GM19324 (cell line): ENCODE results near the gene CBFB.
"Not testable (repeated sequence)": the region's sequence is repeated elsewhere in the genome, so short reads cannot be mapped to it uniquely, and the experiment has no call there.

ENCODE experiments used
- ATAC-seq: cut with Tn5 transposase; IDR thresholded peaks from one replicate; pipeline ENCODE4 v1.9.1; 2021; ENCODE audit warnings: mild to moderate bottlenecking, moderate library complexity; ENCODE audit not compliant: unreplicated experiment, low FRiP score

Gene CBFB

DNA sequence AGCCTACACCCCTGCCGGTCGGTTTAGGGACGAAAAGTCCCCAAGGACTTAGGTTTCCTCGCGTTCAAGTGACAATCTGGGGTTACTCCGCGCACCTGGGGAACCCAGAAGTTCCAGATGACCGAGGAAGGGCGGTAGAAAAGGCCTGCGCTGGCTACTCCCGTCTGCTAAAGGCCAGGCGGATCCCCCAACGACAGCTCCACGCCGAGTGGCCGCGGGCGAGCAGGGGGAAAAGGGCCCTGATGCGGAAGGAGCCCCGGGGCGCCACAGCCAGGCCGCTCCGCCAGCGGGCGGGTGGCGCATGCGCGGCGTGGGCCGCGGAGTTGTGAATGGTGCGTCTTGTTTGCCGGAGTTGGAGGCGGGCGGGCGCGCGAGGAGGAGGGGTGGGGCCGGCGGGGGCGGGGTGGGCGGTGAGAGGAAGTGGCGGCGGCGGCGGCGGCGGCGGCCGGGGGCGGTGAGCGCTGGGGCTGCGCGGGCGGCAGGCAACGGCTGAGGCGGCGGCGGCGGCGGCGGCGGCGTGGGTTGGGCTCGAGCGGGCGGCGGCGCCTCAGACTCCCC lies at the start of gene CBFB:
Gene CBFB, plus strand, starts transcription at position 454 of the 558 bp plus-strand sequence. CDS start 259 bp downstream, outside the sequence.
- ATAC-seq, result peak; percentile 85

DNA sequence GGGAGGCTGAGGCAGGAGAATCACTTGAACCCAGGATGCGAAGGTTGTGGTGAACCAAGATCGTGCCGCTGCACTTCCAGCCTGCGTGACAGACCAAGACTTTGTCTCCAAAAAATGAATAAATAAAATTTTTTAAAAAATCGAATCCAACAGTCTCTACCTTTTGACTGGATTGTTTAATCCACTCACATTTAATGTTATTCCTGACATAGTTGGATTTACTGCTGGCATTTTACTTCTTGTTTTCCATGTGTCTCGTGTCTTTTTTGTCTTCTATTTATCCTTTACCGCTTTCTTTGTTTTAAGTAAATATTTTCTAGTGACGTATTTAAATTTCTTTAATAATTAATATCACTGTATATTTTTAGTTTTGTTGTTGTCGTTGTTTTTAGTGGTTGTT lies 45.9 kb upstream of the CBFB start:
- no peak for ATAC-seq

DNA sequence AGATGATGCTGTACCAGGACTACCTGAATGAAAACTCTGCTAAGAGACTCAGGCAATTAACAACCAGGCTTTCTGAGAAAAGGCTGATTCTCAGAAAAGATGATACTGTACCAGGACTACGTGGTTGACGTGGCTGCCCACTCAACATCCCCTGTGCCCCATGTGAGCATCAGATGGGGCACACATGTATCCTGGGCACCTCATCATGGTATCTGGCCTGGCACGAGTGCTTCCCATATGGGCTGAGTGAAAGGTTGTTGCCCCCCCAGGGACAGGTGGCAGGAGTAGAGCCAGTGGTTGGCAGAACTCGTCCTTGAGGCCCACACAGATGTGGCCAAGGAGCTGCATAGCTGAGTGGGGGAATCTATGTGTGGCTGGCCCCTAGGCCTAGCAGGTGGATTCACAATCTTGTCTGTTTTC lies 44.0 kb upstream of the CBFB start:
- ATAC-seq, result no peak

DNA sequence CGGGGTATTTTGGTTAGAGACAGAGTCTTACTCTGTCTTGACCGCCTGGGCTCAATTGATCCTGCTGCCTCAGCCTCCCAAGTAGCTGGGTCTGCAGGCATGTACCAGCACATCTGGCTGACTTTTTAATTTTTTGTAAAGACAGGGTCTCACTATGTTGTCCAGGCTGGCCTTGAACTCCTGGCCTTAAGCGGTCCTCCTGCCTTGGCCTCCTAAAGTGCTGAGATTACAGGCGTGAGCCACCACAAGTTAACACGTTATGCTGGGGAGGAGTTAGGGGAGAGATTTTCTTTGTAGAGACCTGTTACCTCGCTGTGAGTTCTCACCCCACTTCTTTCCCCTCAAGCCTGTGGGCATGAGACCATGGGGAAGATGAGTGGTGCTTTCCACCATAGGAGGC lies 42.4 kb upstream of the CBFB start:
- ATAC-seq, result no peak

DNA sequence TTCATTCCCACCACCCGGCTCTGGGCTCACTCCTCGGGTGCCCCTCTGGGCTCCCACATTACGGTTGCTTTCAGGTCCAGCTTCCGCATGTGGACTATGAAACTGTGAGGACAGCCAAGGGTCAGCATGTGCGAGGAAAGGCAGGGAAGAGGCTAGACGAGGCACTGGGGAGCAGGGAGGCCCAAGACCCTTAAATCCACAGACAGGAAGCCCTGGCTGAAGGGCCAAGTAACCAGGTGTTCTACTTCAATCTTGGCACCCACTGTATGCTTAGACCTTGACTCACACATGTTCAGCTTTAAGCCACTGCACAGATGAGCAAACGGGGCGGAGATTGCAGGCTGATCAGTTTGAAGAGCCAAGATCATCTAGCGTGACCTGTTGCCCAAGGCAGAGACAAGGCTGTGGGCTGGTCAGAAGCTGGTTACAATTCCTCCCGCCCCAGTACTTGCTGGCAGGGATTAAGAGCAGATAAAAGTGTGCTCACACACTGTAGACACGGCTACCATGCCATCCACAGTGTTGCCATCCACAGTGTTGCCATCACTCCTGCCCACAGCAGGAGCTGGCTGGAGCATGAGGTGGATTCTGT lies 40.7 kb upstream of the CBFB start, which contains the start of gene CES4A:
Gene CES4A, plus strand, starts transcription at position 393 of the 592 bp plus-strand sequence. Its CDS starts 184 bp downstream, at position 577.
- ATAC-seq, result no peak

DNA sequence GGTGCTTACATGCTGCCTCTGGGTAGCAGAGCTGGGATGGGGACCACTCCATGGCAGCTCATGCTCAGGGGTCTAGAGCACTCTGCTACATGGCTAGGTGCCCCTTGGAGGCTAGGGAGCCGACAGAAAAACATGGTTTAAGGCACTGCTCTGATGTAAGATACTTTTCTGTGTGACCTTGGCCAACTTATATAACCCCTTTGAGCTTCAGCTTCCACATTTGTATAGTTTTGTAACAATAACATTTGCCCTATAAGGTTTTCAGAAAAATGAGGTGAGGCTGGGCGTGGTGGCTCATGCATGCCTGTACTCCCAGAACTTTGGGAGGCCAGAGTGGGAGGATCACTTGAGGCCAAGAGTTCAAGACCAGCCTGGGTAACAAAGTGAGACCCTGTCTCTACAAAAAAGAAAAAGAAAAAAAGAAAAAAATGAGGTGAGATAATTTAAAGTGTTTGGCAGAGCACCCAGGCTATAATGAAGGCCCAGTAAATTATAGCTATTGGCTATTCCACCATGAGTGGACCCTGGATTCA lies 37.3 kb upstream of the CBFB start:
- no peak for ATAC-seq

DNA sequence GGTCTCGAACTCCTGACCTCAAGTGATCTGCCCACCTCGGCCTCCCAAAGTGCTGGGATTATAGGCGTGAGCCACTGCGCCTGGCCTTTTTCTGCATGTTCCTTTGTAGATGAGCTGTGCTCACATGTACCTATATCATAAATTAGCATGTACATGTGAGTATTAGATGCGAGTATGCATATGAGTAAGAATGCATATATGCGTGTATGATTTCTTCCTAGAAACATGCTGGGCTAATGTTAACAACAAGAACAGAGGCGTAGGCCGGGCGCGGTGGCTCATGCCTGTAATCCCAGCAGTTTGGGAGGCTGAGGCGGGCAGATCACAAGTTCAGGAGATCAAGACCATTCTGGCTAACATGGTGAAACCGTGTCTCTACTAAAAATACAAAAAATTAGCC lies 35.4 kb upstream of the CBFB start:
- not testable (repeated sequence) for ATAC-seq

DNA sequence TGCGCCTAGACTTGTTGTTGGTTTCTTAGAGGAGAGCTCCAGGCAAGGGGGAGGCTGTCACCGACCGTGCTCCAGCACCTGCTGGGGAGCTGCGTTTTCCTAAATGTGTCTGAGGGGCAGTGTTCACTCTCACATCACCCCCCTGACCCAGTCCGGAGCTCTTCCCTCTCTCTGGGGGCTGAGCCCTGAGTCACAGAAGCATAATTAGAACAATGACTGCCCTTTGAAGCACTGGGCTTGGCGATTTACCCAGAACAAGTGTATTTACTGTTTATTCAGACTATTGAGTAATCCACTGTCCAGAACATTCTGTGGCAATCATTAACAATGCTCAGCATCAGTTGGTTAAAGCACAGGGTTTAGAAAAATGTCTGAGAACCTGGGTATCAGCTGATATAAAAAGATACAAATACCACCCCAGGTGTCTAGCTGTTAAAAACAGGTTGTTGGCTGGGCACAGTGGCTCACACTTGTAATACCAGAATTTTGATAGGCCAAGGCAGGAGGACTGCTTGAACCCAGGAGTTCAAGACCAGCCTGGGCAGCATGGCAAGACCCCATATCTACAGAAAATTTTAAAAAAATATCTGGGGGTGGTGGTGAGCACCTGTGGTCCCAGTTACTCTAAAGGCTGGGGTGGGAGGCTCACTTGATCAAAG lies 32.5 kb upstream of the CBFB start:
- no peak for ATAC-seq

DNA sequence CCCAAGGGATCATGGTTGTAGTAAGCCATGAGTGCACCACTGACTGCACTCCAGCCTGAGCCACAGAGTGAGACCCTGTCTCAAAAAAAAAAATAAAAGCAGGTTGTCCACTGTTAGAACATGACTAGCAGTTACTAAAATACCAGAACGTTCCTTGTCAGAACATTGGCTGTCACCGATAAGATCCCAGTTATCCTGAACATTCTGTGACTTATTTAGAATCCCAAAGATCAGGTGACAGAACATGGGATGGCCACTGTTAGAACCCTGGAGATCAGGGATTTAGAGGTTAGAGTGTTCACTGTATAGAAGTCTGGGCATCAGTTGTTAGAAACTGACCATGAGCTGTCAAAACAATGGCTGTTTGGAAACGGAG lies 32.0 kb upstream of the CBFB start:
- ATAC-seq, result no peak

DNA sequence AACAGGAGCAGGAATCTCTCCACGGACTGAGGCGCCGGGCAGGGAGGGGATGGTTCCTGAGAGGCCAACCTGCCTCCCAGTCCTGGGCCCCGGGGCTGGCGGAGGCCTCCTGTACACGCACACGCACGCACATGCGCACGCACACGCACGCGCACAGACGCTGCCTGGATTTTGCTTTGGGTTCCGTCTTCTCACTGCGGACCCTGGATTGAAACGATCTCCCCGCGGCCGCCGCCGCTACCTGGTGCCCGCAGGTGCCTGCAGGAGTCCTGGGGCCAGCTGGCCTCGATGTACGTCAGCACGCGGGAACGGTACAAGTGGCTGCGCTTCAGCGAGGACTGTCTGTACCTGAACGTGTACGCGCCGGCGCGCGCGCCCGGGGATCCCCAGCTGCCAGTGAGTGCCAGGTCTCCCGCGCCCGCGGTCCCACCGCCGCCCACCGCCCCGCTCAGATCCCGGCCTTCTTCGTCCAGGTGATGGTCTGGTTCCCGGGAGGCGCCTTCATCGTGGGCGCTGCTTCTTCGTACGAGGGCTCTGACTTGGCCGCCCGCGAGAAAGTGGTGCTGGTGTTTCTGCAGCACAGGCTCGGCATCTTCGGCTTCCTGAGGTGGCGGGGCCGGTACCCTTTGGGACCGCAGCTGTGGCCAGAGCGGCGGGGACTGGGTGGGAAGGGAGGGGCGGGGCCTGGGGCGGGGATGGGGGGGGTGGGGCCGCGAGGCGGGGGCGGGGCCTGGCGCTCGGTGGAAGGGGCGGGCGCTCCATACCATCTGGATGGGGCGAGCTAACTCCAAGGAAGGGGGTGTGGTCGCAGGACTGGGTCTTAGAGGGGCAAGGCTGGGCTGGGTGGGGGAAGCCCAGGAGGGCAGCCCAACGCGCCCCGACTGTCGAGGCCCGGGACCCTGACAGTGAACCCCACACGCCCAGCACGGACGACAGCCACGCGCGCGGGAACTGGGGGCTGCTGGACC lies 28.3 kb upstream of the CBFB start:
- no peak for ATAC-seq

DNA sequence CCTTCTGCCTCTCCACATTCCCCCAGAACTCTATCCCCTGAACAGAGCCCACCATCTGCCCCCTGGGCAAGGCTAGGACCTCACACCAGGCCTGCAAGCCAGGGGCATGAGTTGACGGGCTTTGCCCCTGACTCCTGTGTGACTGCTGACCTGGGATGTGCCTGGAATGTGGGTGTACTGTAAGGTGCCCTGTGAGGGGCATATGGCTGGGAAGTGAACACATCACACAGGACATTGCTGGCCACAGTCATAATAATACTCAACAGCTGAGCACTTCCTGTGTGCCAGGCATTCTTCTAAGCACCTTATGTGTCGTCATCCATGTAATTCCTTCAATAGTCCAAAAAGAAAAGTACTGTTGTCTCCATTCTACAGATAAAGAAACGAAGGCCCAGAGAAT lies 27.2 kb upstream of the CBFB start:
- ATAC-seq, result no peak

DNA sequence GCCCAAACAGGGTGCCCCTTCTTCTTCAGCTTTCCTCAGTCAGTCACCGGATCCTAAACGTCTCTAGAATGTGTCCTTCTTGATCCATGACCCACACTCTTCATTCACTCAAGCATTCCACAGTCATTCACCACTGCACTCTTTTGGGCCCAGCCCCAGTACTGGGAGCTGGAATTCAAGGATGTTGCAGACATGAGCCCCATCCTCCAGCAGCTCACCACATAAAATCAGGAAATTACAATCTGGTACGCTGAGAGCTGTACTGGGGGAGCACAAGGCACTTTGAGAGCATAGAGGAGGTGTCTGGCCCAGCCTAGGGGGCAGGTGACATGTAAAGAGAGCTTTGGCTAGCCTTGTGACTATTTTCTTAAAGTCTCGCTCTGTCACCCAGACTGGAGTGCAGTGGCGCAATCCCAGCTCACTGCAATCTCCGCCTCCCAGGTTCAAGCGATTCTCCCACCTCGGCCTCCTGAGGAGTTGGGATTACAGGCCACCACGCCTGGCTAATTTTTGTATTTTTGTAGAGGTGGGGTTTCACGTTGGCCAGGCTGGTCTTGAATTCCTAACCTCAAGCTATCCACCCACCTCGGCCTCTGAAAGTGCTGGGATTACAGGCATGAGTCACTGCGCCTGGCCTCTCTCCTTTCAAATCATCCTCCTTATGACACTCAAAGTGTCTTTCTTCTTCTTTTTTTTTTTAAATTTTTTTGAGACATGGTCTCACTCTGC lies 21.9 kb upstream of the CBFB start:
- ATAC-seq, result no peak

DNA sequence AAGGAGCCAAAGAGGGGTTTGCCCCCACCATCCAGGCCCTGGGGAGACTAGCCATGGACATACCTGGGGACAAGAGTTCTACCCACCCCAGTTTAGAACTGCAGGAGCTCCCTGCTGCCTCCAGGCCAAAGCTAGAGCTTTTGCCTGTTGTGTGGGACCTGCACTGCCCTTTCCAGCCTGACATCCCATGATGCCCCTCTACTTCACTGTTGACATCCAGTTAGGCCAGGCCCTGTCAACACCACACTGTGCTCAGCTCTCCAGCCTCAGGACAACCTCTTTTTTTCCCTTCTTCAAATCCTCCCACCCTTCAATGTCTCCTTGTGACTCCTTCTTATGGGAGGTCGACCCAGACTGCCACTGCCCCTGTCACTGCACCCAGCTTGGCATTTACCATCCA lies 19.8 kb upstream of the CBFB start:
- ATAC-seq, result no peak

DNA sequence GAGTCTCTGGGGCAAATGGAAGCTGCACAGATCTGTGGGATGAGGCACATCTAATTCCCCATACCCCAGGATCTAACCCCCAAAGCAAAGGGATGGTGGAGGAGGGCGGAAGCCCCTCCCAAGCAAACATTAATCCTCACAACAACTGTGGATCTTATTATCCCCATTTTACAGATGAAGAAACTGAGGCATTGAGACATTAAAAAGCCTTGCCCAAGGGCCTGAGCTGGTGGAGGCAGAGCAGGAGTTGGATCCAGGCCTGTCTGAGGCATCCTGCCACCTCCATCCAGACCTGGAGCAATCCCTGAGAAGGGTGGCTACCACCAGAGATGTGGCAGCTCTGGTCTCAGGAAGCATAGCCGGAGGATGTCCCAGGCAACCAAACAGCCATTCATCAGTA lies 17.7 kb upstream of the CBFB start:
- no peak for ATAC-seq

DNA sequence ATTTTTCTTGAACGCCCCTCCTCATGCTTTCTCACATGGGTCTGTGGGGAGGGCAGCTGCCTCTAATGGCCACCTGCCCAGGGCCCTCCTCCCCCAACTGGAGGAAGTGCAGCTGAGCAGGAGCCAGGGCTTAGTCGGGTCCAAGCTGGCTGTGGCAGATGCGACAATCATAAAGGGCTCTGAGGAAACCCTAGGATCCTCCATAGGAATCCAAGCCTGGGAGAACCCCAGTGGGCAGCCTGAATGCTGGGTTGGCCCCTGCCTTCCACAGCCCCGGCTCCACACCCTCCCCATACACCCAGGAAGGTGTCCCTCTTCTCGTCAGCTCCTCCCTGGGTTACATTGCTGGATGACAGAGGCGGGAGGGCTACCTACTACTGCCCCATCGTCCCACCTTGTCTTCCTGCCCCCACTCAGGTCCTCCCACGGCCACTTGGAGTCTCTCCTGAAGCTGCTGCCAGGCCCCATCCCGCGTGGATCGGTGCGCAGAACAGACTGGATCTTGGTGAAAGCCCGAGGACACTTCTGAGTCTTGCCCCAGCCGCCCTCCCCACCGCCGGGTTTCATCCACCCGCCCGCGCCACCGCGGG lies 15.6 kb upstream of the CBFB start:
- ATAC-seq, result no peak

DNA sequence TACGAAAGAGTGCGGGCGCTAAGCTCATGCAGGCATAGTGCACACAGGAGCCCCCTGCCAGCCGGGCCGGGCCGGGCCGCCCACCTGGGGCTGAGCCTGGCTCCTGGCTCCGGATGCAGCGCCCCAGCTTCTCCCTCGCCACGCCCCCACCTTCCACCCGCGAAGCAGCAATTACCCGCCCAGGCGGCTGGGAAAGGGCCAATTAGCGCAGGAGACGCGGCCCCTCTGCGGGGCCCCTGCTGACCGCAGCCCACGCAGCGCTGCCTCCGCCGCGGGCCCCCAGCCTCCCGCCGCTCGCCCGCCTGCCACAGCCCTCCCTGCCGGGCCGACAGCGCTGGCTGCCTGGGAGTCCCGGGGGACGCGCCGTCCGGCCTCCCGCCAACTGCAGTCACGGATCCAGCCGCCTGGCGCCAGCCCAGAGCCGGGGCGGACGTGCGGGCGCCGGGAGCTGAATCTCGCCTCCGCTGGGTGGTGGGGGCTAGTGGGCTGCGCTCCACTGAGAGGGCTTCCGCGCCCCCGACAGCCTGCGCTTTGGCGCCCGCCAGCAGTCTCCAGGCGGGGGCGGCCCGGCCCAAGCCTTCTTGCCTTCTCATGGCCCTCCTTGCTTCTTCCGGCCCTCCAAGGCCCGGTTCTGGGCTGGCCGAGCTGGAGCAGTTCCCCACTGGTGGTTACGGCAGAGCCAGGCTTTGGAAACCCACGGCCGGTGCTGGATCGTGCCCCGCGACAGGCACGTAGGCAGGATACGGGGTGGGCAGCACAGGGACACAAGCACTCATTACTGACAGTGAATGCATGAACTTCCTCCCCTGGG lies 14.9 kb upstream of the CBFB start:
- no peak for ATAC-seq

DNA sequence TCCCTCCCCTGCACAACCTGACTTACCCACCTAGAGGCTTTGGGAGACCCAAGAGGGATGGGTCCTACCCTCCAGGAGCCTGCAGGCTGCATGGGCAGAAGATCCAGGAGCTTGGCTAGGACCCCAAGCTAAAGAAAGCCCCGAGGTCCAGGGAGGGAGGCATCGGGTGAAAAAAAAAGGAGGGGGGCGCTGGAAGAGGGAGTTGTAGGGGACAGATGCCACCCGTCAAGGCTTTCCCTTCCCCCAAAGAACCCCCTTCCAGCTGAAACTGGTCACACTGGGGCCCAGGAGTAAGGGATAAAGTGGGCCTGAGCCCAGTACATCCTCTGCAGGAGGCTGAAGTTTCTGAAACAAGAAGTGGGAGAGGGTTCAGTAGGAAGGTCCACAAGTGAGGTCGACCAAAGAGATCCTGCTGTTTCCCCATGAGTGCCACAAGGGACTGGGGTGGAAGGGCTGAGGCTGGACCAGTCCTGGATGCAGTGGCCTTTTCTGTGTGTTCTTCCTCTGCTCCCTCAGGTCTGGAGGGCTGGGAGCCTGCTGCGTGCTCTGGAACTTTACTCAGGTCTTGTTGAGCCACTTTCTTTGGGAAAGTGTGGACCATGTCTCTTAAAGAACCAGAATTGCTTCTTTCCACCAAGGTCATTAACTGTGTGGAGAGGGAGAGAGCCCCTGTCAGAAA lies 14.2 kb upstream of the CBFB start:
- ATAC-seq, result no peak

DNA sequence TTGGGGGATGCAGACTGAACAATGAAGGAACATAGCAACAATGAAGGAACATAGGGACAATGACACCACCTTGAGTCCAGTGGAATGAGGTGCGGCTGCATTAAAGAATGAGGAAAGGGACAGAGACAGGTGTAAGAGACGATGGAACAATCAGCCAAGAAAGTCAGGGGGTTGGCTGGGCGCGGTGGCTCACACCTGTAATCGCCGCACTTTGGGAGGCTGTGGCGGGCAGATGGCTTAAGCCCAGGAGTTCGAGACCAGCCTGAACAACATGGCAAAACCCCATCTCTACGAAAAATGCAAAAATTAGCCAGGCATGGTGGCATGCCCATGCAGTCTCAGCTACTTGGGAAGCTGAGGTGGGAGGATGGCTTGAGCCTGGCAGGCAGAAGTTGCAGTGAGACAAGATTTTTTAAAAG lies 13.6 kb upstream of the CBFB start:
- ATAC-seq, result no peak
